Cerebellar nuclear complex (tissue), 1 donor: ENCODE measurements around the gene MB21D2.
"Not testable (repeated sequence)": the region's sequence is repeated elsewhere in the genome, so short reads cannot be mapped to it uniquely, and the experiment has no call there.

Source experiments
- DNase-seq, 2 experiments: peaks; one replicate each; lab custom pipeline; 2025; lab: John Stamatoyannopoulos, UW

Gene MB21D2, protein sequence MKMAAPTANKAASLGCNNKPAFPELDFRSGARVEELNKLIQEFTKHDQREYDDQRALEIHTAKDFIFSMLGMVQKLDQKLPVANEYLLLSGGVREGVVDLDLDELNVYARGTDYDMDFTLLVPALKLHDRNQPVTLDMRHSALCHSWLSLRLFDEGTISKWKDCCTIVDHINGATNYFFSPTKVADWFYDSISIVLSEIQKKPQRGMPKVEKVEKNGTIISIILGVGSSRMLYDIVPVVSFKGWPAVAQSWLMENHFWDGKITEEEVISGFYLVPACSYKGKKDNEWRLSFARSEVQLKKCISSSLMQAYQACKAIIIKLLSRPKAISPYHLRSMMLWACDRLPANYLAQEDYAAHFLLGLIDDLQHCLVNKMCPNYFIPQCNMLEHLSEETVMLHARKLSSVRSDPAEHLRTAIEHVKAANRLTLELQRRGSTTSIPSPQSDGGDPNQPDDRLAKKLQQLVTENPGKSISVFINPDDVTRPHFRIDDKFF

DNA sequence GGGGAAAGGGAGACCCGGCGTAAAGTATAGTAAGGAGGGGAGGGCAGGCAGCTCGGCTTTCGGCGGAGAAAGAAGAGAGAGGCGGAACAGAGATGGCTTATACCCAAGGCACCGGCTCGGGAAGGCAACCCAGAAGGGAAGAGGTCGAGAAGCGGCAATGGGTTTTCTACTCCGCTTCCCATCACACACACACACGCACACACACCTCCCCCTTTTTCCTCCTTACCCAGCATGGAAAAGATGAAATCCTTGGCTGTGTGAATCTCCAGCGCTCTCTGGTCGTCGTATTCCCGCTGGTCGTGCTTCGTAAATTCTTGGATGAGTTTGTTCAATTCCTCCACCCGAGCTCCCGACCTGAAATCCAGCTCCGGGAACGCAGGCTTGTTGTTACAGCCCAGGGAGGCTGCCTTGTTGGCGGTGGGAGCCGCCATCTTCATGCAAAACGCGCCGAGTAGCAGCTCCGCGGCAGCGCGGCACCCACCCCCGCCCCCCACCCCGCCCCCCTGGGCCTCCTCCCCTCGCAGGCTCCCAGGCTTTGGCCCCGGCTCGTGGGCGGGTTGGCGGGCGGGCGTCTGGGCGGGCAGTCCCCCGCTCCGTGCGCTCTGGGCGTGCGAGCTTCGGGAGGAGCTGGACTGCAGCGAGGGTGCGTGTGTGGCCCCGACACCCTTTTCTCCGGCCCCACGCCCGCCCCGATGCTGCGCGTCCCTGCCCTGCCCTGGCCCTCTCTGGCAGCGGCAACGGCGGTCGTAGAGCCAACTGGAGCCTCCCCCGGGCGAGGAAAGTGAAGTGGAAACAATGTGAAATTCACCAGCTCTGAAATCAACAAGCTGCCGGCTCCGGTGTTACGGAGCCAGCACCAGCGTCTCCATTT lies at the start of gene MB21D2:
MB21D2 (minus strand) TSS at position 453 of the 871 bp plus-strand sequence; CDS start at position 437, 16 bp downstream.
- DNase-seq, result peak; percentile 37 to 66

DNA sequence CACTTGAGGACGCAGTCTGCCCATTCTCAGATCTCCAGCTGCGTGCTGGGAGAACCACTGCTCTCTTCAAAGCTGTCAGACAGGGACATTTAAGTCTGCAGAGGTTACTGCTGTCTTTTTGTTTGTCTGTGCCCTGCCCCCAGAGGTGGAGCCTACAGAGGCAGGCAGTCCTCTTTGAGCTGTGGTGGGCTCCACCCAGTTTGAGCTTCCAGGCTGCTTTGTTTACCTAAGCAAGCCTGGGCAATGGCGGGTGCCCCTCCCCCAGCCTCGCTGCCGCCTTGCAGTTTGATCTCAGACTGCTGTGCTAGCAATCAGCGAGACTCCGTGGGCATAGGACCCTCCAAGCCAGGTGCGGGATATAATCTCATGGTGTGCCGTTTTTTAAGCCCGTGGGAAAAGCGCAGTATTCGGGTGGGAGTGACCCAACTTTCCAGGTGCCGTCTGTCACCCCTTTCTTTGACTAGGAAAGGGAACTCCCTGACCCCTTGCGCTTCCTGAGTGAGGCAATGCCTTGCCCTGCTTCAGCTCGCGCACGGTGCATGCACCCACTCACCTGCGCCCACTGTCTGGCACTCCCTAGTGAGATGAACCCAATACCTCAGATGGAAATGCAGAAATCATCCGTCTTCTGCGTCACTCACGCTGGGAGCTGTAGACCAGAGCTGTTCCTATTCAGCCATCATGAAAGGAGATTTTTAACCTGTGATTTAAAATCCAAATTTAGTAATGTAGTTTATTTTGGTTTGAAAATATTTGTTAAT lies 47.5 kb upstream of the MB21D2 start:
- DNase-seq, result not testable (repeated sequence)

DNA sequence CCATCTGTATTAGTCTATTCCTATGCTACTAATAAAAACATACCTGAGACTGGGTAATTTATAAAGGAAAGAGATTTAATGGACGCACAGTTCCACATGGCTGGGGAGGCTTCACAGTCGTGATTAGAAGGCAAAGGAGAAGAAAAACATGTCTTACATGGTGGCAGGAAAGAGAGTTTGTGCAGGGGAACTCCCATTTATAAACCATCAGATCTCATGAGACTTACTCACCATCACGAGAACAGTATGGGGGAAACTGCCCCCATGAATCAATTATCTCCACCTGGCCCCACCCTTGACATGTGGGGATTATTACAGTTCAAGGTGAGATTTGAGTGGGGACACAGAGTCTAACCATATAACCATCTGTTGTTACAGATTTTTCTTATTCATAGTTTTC lies 42.1 kb upstream of the MB21D2 start:
- no peak for DNase-seq

DNA sequence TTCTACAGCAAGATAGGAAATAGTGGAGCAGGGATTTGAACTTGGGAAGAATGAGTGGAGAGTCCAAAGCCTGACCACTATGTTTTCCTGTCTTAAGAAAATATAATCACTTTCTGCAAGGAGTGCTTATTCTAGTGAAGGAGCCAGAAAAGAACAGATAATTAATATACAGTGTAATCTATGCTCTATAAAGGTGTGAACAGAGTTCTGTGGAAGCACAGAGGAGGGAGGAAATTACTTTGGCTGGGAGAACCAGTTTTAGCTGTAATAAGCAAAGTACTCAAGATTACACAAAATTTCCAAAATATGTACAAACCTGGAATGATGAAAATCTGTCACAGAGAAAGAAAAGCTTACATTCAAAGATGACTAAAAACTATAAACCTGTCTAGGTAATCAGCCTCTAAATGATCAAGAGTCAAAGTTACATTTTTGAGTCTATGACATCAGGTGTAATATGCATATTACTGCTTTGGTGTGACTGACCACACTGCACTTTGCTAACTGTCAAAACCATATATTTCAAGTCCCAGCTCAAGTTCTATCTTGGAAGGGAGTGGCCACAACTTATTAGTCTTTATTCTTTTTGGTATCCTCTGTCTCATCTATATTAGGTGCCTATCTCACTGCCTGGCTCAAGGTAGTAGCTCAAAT lies 40.7 kb upstream of the MB21D2 start:
- DNase-seq, result no peak

DNA sequence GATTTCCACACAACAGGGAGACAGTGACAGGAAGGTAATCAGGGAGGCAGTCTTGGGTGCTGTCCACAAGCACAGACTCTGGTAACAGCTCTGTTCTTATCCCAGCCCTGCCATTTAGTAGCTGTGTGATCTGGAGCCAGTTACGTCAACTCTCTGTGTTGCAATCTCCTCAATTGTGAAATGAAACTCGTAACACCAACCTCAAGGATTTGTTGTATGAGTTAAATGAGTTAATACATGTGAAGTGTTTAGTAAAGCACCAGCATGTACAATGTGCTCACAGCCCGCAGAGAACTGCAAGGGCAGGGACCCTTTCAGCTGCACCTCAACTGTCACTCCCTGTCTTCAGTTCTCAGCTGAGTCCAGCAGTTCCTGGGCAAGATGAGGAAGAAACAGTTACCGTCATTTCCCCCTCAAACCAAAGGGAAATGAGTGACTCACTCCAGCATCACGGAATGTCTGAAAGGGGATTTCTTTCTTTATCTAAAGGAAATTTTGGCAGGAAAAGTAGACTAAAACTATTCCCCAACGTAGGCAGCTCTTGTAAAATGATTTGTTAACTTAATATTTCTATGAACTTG lies 39.9 kb upstream of the MB21D2 start:
- no peak for DNase-seq

DNA sequence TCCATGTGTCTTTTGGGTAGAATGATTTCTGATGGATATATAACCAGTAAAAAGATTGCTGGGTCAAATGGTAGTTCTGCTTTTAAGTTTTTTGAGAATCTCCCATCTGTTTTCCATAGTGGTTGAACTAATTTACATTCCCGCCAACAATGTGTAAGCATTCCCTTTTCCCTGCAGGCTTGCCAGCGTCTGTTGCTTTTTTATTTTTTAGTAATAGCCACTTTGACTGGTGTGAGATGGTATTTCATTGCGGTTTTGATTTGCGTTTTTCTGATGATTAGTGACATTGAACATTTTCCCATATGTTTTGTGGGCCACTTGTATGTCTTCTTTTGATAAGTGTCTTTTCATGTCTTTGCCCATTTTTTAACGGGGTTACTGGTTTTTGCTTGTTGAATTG lies 36.3 kb upstream of the MB21D2 start:
- DNase-seq, result no peak

DNA sequence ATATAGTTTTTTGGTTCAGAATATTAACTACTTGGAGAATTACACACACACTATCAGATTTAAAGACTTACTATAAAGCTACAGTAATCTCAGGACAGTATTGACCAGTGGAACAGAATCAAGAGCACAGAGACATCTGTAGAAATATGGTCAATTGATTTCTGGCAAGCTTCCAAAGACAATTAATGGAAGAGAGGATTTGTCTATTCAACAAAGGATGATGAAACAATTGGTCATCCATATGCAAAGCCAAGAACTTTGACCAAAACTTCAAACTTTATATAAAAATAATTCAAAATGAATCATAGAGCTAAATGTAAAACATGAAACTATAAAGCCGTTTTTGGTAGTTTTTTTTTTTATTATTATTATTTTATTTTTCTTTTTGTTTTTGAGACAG lies 29.8 kb upstream of the MB21D2 start:
- DNase-seq, result no peak

DNA sequence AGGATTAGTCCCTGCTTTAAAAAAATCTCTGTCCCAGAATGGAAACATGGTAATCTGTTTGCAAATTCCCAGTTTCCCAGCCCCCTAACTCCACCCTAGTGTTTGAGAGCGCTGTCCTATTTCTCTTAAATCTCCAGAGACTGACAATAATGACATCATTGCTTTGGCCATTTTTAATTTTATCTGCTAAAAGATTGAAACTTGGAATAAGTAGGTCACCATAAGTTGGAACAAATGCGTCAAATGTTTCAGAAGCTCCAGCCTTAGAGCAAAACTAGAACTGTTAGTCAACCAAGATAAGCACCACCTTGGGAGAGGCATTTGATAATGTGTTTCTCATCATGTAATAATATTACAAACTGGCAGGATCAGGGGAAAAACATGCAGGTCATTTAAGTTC lies 25.7 kb upstream of the MB21D2 start:
- no peak for DNase-seq

DNA sequence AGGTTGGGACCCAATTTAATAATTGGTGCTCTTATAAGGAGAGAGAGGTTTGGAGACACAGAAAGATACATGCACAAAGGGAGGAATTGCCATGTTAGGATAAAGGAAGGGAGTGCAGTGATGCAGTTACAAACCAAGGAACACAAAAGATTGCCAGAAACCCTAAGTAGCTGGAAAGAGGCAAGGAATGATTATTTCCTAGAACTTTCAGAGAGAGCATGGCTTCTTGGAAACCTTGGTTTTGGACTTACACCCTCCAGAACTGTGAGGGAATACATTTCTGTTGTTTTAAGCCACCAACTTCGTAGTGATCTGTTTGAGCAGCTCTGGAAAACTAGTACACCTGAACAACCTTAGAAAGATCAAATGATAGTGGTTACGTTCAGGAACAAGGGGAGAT lies 25.0 kb upstream of the MB21D2 start:
- no peak for DNase-seq

DNA sequence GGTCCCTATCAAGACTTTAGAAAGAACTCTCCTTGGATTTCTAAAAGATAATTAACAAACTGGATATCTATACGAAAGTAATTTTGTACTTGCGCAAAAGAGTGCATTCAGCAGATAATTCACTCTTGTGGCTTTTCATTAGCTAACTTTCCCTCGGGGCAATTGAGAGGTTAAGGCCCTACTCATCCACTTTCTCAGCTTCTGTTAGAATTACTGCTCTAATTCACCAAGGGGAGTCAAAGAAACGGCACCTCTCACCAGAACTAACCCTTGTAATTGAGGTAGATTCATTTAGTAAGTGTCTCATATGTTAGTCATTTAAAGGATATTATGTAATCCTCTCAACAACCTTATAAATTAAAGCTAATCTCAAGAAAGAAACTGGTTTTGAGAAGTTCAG lies 22.5 kb upstream of the MB21D2 start:
- no peak for DNase-seq

DNA sequence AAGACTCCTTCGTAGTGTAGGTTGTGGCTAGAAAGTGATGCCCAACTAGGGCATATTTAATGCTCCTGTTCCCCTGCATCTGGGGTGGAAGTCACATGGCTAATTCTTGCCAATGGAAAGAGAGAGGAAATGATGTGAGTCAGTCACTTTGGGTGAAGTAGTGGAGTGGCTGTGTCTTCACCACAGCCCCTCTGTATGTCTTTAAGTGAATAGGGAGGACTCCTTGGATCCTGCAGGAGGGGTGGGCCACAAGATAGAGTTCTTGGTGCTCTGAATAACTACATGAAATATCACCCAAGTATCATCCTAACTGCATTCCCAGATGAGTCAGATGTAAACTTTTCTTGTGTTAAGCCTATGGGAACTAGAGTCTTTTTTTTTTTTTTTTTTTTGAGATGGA lies 17.8 kb upstream of the MB21D2 start:
- no peak for DNase-seq

DNA sequence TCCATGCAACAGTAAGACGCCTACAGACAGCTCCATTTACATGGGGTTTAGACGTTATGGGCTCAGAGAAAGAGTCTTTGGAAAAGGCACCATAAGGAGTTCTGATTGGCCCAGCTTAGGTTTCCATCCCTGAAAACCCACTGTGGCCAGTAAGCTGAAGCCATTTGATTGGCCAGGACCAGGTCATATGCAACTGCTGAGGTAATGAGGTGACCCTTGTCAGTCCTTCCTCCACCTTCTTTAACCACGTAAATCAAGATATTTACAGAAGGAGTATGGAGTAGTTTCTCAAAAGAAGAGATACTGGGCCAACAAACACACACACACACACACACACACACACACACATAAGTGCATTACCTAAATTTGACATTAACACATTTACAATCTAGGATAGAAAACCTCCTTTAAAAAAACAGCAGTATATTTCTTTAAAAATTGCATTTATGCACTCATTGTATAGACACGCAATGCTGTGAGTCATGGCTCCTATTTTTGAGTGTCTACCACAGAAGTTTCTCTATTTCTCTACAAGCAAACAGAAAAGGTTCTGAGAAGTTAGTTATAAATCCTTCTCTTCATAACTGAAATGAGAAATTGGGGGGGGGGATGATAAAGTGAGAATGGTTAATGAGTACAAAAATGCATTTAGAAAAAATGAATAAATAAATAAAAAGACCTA lies 16.3 kb upstream of the MB21D2 start:
- DNase-seq, result no peak

DNA sequence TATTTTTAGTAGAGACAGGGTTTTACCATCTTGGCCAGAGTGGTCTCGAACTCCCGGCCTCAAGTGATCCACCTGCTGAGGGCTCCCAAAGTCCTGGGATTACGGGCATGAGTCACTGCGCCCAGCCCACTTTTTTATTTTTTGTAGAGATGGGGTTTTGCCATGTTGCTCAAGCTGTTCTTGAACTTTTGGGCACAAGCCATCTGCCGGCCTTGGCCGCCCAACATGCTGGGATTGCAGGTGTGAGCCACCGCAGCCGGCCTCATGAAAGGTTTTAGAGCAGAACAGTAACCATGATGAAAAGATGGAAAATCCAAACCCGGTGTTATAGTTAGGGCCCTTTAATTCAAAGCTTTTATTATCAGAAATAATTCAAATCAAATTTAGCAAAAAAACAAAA lies 15.6 kb upstream of the MB21D2 start:
- no peak for DNase-seq

DNA sequence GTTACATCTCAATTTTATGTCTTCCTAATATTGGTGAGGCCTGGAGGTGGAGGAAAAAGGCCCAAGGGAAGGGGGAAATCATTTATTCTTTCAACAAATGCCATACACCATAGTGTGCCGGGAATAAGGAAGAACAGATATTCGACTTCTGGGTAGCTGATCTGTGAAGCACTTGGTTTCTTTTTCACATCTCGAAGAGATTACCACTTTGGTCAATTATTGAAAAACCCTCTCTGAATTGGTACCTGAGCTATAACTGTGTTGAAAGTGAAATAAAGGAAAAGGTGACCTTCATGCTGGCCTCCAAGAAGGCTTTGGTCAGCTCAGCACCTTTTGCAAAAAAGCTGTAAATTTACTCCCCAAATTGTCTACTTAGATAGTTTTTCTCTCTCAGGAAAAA lies 14.2 kb upstream of the MB21D2 start:
- no peak for DNase-seq

DNA sequence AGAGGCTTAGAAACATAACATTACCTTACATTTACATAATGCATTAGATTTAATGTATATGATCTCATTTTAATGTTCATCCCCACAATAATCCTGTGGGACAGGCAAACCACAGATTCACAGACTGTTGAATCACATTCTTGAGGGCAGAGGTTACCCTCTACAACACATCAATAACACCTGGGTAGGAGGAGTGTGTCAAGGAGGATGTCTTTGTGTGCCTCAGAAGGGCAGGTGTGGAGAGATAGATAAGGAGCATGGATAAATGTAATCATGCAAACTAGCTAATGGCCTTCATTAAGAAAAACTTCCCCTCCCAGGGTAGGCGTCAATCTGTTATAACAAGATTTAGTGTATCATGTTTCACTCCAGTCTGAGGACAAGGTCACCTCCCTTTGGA lies 12.9 kb upstream of the MB21D2 start:
- DNase-seq, result no peak

DNA sequence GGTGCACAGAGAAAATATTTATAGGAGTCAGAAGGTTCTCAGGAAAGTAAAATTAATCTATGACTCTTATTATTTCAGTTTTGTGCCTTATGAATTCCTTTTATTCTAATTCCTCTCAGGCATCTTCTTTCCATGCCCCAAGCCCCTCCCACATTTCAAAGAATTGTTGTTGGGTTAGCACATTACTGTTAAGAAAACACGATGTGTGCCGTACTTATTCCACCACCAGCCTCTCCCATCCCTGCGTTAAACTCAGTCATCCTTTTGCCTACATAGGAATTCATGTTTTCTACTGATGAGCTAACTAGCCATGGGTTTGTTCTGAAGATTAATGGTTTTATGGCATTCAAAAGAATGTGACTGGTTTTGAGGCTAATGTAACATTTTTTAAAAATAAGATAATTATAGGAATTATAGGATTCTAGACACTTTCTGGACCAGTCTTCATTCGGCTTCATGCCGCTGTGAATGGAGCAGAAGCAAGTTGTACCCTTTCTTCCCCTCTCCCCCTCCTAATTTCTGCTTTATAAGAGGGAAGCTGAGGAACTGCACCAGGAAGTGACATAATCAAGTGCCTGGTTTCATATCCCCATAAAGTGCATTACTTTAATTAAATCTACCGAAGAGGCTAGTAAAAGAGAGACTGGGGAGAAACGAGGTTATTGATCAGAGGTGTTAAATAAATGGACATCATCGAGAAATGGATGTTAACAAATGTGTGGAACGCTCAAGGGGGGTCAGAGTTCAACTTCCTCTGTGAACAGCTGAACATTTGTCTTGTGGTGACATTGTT lies 12.3 kb upstream of the MB21D2 start:
- DNase-seq, result no peak

DNA sequence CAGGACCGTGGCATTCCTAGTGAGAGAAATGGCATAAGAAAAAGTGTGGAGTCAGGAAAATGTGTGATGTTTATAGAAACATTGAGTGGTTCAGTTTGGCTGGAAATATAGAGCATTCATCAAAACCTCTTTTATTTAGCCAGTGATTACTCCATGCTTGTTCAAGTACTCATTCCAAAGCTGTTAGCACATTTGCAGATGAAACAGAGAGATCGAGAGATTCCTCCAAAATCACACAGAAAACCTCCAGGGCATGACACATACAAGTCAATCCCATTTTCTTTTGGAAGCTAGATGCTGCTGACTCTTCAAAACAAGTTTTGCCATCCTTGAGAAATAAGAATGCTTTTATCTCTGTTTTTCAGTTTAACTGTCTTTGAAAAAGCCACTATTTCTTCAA lies 11.5 kb upstream of the MB21D2 start:
- no peak for DNase-seq

DNA sequence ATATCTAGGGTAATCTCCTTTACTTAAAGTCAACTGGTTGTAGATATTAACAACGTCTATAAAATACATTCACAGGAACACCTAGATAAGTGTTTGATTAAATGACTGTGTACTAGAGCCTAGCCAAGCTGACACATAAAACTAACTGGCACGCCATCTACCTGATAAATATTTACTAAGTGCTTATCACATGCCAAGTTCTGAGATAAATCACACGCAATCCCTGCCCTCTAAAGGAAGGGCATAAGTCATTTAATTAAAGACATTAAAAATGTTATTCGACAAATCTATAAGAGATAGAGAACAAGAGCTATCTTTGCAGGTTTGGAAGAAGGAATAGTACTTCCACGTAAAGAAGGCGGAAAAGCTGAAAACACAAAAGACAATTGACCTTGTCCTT lies 11.1 kb upstream of the MB21D2 start:
- no peak for DNase-seq

DNA sequence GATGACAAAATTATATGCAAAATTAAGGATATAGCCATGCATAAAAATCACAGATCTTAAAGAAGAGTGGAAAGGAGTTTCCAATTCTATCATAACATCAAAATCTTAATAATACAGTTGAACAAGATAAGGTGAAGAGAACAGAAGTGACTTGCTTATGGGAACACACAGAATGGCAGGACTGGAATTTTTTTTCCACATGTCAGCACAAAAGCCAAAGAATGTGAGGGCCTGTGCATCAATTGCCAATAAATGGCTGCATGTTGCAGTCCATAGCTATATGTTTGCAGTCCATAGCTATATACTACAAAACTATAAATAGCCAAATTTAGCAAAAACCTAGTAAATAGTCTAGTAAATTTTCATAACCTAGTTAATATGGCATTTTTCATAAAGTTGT lies 10.4 kb upstream of the MB21D2 start:
- no peak for DNase-seq

DNA sequence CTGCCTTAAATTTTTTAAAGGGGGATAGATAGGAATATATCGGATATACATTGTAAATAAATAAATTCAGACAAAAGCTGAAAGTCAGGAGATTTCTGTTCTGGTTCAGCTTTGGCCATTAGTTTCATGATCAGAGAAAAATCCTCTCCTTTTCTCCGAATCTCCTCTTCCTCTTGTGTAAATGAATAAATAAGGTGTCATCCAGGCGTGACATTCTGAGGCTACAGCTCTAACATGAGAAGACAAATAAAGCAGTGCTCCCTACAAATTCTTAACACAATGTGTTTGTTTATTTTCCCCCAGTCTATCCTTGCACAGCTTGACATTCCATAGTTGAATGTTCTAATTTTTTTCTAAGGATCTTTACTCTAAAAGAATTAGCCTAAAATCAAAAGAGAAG lies 9.4 kb upstream of the MB21D2 start:
- DNase-seq, result no peak
